NCI-H524 (cell line): Measurements from ENCODE around the gene PRLR.
"Not testable (repeated sequence)": the region's sequence is repeated elsewhere in the genome, so short reads cannot be mapped to it uniquely, and the experiment has no call there.

ENCODE experiments used
- DNase-seq, 2 experiments: peaks; one replicate each; lab custom pipeline; 2025; lab: John Stamatoyannopoulos, UW

PRLR gene

DNA sequence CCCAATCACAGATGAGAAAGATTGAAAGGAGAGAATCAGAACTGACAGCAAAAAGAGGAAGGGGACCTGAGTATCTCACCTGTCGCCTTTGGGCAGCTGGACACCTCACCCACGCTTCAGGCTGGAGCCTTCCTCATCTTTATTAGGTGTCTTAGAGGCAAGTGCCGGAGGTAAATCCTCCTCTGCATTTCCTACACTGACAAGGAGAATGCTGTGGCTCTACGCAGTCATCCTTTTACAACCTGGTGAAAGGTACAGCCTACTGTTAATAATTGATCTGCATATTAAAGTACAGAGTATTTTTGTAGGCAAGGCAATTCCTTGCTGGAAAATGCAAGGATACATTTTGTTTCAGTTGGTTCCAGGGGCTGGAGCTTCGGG is 34.8 kb downstream of the PRLR start:
- DNase-seq: no peak

DNA sequence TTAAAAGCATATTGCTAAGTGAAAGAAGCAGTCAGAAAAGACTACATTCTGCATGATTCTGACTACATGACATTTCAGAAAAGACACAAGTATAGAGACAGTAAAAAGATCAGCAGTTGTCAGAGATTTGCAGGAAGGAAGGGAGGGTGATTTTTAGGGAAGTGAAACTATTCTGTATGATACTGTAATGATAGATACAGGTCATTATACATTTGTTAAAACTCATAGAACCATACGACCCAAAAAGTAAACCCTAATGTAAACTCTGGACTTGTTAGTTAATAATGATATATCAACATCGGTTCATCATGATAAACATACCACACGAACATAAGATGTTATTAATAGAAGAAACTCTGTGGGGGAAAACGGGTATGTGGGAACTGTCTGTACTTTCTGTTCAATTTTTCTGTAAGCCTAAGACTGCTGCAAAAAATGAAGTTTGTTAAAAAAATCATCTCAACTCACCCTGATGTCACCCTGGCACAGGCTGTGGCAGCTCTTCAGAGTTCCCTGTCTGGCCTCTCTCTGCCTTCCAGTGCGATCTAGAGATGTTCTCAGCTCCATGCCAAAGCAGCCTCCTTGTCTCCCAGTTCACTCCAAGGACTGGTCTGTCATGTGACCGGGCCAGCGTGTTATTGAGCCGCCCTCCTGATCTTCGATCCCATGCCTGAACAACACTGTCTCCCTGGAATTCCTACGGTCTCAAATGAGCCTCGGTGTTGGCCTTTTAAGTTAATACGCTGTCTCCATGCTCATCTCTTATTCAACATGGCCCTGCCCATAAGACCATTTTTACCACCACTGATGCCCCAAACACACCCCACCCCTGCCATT is 35.4 kb downstream of the PRLR start:
- no peak for DNase-seq

DNA sequence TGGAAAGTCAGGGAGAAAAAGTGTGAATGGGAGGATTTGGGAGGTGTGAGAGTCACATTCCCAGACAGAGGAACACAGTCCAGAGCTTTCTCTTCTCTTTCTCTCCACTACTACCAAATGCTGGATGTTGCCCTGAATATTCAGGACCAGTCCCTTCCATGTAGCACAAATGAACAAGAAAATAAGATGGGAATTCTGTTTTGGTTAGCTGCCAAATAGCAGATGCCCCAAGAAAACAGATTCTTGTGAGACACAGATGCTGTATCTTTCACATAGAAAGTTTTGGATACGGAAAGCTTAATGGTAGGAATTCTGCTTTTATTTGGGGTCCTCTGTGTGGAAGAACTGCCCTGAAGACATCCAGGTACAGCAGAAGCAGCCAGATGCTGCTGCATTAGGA is 37.8 kb downstream of the PRLR start:
- no peak for DNase-seq

- DNase-seq: not testable (repeated sequence)
These were observed 40.5 kb downstream of the PRLR start for GRCh38 chr5:35189801-35190200.

DNA sequence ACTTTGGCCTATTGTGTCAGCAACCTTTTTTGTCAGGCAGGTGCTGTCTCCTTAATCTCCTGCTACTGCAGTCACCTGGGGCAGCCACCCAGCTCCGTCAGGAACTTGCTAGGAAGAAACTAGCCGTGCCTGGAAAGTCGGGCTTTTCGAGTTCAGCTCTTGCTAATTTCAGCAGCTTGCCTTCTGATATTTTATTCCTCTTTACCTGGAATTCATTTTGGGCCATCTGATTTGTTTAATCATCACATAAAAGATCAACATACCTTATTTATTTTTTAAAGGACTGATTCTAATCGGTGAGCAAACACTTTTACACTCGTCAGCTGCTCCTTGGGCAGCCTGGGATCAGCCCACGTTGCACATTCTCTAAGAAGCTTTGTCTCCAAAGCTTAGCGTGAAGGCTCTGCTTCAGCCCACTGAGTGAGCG is 42.2 kb downstream of the PRLR start:
- DNase-seq: no peak

DNA sequence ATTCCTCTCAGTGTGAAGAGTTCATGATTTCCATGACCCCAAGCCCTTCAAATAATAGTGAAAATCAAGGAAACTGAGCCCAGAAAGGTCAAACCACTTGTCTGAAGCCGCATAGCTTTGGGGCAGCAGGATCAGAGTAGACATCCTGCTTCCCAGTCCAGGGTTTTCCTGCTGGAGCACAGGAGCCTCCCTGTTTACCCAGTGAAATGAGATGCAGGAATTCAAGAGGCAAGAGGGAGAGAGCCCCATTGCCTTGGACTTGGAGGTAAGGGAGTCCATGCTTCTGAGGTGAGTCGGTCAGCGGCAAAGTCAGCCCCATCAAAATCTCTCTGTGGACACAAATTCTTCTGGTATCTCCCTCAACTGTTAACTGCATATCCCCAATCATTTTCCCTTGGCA is 42.7 kb downstream of the PRLR start:
- not testable (repeated sequence) for DNase-seq

DNA sequence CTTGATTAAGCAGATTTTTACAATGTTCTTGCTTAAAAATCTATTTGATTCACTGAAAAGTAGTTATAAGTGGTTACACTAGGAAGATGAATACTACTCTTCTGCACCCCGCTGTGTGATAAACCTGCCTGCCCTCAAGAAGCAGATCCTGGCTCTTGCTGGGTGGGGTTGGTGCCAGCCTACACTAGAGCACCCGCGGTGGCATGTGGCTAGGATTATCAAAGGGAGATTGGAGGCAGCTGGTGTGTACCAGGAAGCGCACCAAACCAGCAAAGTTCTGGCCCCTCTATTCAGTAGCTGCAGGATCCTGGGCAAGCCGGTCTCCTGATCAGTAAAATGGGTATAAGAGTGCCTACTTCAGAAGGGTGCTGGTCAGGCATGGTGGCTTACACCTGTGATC is 43.5 kb downstream of the PRLR start:
- no peak for DNase-seq

DNA sequence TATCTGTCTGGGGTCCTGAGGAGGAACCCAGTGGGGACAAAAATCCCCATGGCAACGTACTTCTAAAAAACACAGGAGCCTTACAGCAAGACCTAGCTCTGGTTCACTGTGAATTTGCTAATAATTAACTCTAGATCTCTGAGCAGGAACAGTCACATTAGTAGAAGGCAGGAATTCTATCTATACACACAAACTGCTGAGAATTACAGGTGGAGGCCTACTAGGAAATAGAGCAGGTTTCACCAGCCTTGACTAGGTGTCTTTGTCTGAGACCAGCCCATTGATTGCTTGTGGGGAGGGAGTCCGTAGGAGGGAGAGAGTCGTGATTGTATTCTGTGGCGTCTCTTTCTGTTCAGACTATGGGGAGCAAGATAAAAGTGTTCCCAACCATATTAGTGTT is 44.8 kb downstream of the PRLR start:
- DNase-seq: no peak

- DNase-seq: no peak
These were observed 46.7 kb downstream of the PRLR start for GRCh38 chr5:35183556-35183955.

DNA sequence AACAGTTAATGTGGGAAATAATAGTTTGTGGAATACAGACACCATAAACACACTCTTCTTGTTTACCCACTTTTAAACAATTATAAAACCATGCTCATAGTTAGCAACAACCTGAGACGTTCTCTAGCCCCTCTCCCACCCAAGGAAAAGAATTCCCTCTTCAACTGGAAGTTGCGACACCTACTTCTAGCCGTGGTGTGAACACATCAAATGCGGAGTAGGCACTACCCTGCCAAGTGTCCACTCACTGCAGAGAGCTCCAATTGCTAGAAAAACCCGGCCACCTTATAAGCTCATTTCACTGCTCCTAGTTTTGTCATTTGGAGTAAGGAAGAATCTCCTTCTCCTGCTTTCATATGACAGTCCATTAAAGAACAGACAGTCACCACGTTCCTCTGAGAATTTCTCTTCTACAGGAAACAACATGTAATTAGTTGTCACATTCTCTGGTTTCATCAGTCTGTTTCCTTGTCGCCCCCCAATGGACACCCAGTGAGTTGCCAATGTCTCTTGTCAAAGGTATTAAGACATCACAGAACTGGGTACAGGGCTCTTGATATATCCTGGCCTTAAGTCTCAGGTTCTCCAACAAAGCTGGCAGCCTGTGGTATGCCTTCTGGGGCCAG is 47.3 kb downstream of the PRLR start:
- peak; percentile 19 to 50 for DNase-seq

DNA sequence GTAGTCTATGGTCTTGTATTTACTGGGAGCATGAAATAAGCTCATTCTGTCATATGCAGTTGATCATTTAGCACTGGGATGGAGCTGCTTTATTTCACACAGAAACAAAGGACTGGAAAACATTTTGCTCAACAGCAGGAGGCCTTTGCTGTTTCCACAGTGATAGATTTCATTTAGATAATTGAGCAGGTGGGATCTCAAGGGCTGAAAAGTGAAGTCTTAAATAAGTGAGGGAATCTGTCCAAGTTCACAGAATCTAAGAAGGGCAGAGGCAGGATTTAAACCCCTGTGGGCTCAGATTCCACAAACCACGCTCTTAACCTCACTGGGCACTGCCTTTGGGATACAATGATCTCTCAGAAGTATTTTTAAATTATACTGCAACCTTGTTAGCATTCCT is 47.8 kb downstream of the PRLR start:
- no peak for DNase-seq

DNA sequence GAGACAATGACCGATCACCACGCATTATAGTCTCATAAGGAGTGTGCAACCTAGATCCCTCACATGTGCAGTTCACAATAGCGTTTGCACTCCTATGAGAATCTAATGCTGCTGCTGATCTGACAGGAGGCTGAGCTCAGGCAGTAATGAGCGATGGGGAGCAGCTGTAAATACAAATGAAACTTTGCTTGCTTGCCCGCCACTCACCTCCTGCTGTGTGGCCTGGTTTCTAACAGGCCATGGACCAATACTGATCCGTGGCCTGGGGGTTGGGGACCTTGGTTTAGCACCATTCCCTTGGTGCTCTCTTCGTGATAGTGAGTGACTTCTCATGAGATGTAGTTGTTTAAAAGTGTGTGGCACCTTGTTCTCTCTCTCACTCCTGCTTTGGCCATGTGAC is 50.2 kb downstream of the PRLR start:
- no peak for DNase-seq

DNA sequence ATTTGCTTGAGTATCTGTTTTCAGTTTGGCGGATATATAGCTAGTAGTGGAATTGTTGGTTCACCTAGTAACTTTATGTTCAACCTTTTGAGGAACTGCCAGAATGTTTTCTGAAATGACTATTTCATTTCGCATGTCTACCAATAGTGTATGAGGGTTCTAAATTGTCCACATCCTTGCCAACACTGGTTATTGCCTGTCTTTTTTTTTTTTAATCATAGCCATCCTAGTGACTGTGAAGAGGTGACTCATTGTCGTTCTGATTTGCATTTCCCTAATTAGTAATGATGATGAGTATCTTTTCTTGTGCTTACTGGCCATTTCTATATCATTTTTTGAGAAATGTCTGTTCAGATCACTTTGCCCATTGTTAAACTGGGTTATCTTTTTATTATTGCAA is 52.5 kb downstream of the PRLR start:
- no peak for DNase-seq

GRCh38 chr5:35172533-35172932 is 57.8 kb downstream of the PRLR start:
- no peak for DNase-seq

- no peak for DNase-seq
These were observed 58.3 kb downstream of the PRLR start for GRCh38 chr5:35171991-35172390.

GRCh38 chr5:35171078-35171477 is 59.2 kb downstream of the PRLR start:
- no peak for DNase-seq

DNA sequence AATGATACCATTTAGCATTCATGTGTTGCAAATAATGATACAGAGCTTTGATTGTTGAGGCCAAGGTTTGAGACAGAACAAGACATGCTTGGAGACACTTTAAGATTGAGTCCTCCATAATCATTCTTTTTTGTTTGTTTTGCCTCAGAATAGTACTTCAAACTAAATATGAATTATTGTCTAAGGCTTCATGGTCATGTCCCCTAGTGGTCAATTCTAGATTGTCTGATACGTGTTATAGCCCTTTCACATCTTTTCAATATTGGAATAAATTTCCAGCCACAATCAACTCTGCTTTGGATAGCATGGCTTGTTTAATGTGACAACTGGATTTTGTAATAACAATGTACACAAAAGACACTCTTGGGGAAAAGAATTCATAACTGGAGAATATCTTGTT is 64.2 kb downstream of the PRLR start:
- DNase-seq: no peak

- DNase-seq: no peak
These were observed 65.3 kb downstream of the PRLR start for GRCh38 chr5:35164860-35165542.

GRCh38 chr5:35163710-35164033 is 66.6 kb downstream of the PRLR start:
- no peak for DNase-seq

DNA sequence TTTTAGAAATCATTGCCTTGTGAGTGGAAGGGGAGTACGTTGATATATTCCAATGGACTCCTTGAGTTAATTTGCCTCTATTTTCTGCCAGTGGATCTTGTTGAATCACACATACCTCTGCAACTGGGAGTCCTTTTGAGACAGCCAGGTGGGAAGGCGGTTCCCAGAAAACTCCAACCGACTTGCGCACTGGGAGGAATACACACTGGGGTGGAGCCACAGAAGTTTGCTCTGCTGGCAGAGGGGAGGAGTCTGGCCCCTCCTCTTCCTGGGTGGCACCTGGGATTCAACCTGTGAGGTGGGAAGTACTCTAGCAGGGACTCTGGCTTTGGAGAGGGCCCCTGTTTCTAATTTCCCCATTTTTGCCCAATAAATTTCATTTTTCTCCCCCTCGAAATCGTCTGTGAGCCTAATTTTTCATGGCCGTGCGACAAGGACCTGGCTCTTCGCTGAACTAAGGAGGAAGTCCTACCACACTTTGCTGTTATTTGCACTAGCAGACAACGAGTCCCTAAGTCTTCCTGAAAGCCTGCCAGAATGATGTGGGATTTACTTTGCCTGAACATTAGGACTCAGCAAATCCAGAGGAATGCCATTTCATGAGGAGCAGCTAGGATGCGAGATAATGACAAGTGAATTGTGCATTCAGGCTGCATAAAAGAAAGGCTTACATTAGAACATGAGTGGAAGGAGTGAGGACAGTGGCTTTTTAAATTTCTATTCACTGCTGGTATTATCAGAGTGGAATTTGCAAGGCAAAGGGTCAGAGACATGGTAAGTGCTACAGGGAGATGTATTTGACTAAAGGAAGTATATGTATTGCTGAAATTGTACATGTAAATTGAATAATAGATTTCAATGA is 67.2 kb downstream of the PRLR start:
- no peak for DNase-seq

DNA sequence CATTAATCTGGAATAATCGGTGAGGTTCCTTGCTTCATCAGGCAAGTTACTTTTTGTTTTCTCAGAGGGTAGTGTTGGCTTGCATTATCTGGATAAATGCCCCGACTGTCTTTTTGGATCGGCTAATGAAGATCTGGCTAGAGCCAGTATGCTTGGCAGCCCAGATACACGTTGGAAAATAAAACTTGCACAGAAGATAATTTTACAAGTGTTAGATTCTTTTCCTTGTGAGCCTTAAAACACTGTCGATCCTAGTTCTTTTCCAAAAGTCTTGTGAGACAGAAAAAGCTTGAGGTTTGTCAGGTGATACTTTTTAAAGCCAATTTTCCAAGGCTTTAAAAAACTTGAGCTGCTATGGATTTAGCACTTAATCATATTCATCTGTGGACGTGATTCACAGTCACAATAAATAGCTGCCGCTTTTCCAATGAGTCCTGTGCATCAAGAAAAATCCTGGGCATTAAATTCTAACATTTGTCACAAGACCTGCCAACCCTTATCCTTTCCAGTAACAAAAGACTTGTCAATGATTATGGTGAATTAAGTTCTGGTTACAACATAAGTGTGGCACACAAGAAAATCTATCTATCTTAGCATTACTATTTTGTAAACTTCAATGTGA is 68.5 kb downstream of the PRLR start:
- DNase-seq: no peak
